ENCODE data around the gene CEP170B. TPM values are rescaled to one million over a fixed set of nuclear protein-coding genes. Genes with fewer than 3 reads are reported as not detected.

CEP170B gene
- total and polyA plus RNA-seq, 2 donors, result 0.90 to 8.3 TPM

DNA sequence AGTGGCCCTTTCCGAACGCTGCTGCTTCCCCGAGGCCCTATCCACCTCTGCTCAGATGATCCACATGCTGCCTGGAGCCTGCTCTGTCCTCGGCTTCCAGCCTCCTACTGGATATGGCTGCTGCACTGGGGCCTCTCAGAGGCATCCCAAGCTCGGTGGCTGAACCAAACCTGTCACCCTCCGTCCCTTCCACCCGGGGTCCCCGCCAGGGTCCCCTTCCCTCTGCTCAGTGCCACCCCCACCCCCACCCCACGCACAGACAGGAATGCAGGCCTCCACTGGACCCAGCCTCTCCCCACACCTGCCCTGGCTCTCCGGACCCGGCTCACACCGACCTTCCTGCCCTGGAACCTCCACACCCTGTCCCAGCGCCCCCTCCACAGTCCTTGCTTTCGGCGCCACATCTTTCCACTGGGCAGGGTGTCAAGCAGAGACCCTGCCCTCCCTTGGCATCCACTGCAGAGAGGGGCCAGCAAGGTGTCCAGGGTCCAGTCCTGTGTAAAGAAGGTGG, 6.1 kb downstream of the CEP170B start:
- Histone ChIP-seq H3K27ac (ENCODE audit: low read depth in 1 of 2, low read length in 1 of 2) (no peak overlapping the region), H3K9me3 (ENCODE audit: control insufficient read depth in 2 of 2, insufficient read depth in 1 of 2, low read length in 1 of 2) (no peaks in the 10 kb centered on the region), H3K27me3 (ENCODE audit: control insufficient read depth in 2 of 2, insufficient read depth in 1 of 2, low read length in 1 of 2) (peaks cover 14 to 52% of the 10 kb centered on the region in 2 donors), H3K4me3 (ENCODE audit: low read length in 2 of 2) (no peak overlapping the region), H3K4me1 (ENCODE audit: control insufficient read depth in 2 of 2, insufficient read depth in 2 of 2, low read length in 2 of 2) (peaks cover 0 to 5% of the 10 kb centered on the region in 2 donors), H3K36me3 (ENCODE audit: control insufficient read depth in 2 of 2, insufficient read depth in 2 of 2, low read length in 1 of 2) (no peaks in the 10 kb centered on the region)
- 91% methylated on average over 15 of the region's 15 CpGs for WGBS
- DNase-seq (ENCODE audit: low read depth in 6 of 9, low spot score in 9 of 9), result no peak

DNA sequence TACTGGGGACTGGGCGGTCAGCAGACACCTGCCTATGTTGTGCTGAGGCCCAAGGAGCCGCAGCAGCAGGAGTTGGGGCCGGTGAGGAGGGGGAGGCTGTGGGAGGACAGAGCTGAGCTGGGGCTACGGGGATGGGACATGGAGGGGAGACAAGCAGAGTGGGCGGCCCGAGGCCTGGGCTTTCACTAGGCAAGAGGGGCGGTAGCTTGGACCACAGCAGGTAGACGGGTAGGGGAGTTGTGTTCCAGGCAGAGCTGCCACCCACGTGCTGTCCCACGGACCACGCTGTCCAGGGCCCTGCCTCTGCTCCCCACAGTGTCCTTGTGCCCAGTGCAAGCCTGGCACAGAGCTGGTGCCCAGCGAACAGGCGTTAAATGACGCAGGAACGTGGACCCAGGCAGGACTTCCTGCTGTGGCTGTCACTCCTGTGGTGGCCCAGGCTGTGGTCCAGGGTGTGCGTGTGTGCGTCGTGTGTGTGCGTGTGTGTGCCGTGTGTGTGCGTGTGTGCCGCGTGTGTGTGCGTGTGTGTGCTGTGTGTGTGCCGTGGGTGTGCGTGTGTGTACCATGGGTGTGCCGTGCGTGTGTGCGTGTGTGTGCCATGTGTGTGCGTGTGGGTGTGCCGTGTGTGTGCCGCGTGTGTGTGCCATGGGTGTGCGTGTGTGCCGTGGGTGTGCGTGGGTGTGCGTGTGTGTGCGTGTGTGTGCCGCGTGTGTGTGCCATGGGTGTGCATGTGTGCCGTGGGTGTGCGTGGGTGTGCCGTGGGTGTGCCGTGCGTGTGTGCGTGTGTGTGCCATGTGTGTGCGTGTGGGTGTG, 6.8 kb downstream of the CEP170B start:
- H3K36me3 ChIP-seq (ENCODE audit: control insufficient read depth in 2 of 2, insufficient read depth in 2 of 2, low read length in 1 of 2), result no peaks in the 10 kb centered on the region
- no peak overlapping the region for H3K4me3 ChIP-seq (ENCODE audit: low read length in 2 of 2)
- no peak for DNase-seq (ENCODE audit: low read depth in 6 of 9, low spot score in 9 of 9)
- no peaks in the 10 kb centered on the region for H3K9me3 ChIP-seq (ENCODE audit: control insufficient read depth in 2 of 2, insufficient read depth in 1 of 2, low read length in 1 of 2)
- peaks cover 0 to 5% of the 10 kb centered on the region in 2 donors for H3K4me1 ChIP-seq (ENCODE audit: control insufficient read depth in 2 of 2, insufficient read depth in 2 of 2, low read length in 2 of 2)
- H3K27ac ChIP-seq (ENCODE audit: low read depth in 1 of 2, low read length in 1 of 2), result no peak overlapping the region
- 92% methylated on average over 47 of the region's 47 CpGs for WGBS
- peaks cover 8 to 46% of the 10 kb centered on the region in 2 donors for H3K27me3 ChIP-seq (ENCODE audit: control insufficient read depth in 2 of 2, insufficient read depth in 1 of 2, low read length in 1 of 2)

DNA sequence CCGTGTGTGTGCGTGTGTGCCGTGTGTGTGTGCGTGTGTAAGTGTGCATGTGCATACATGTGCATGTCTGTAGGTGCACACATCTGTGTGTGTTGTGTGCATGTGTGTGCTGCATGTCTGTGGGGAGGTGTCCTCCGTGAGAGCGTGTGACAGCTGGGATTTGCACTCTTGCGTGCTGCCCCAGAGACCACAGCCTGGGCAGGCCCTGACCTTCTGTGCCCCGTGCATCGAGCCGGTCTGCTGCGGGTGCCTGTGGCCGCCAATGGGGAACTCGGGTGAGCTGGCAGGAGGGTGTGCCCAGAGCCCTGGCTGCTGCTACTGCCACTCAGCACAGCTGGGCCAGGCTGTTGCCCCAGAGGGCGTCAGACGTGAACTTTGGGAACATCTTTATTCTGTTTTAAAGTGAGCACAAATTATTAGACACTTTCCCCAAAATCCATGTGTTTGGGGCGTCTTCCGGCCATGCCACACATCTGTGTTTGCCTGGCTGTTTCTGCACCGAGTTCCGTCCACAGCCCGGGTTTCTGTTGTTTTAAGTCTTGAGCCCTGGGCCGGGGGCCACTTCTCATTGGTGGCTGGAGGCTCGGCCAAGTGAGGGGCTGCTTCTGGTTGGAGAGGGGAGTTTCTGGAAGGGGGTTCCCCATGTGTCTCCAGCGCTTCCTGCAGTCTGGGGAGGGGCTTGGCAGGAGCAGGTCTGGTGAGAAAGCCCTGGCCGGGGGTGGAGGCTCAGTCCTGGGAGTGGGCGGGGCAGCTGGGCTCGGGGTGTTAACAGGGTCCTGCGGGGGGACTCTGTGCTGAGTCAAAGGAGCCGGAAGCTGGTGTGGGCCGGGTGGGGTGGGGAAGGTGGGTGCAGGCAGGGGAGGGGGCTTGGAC, 7.6 kb downstream of the CEP170B start:
- Histone ChIP-seq H3K9me3 (ENCODE audit: control insufficient read depth in 2 of 2, insufficient read depth in 1 of 2, low read length in 1 of 2) (no peaks in the 10 kb centered on the region), H3K27ac (ENCODE audit: low read depth in 1 of 2, low read length in 1 of 2) (no peak overlapping the region), H3K27me3 (ENCODE audit: control insufficient read depth in 2 of 2, insufficient read depth in 1 of 2, low read length in 1 of 2) (peaks cover 0 to 37% of the 10 kb centered on the region in 2 donors), H3K36me3 (ENCODE audit: control insufficient read depth in 2 of 2, insufficient read depth in 2 of 2, low read length in 1 of 2) (no peaks in the 10 kb centered on the region), H3K4me3 (ENCODE audit: low read length in 2 of 2) (no peak overlapping the region), H3K4me1 (ENCODE audit: control insufficient read depth in 2 of 2, insufficient read depth in 2 of 2, low read length in 2 of 2) (peaks cover 0 to 5% of the 10 kb centered on the region in 2 donors)
- DNase-seq (ENCODE audit: low read depth in 6 of 9, low spot score in 9 of 9), result no peak
- WGBS, result 35% methylated on average over 29 of the region's 29 CpGs

DNA sequence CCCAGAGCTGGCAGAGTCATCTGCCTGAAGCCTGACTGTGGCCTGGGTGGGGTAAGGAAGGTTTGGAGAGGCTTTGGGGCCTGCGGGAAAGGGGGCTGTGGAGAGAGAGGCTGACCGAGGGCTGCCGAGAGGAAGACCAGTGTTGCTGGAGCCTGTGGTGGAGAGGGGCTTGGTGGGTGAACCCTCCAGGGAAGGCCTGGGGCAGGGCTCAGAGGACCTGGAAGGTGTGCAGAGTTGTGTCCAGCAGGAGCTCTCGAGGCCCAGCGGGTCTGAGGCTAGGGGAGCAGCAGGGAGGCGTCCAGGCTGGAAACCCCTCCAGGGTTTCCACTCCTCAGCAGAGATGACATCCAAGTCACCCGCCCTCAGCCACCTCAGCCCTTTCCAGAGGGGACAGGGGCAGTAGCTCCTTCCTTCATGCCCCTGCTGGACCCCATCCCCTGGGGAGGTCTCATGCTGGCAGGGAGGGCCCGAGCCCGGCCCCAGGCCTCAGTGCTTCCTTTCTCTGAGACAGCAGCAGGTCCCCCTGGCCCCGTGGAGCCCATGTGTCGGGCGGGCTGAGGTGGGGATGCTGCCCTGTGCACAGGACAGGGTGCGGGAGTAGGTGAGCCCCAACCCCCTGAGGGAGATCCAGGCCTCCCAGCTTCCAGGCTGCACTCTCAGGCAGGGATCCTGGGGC, 8.4 kb downstream of the CEP170B start:
- 94% methylated on average over 13 of the region's 13 CpGs for WGBS
- DNase-seq (ENCODE audit: low read depth in 6 of 9, low spot score in 9 of 9), result no peak
- peaks cover 0 to 5% of the 10 kb centered on the region in 2 donors for H3K4me1 ChIP-seq (ENCODE audit: control insufficient read depth in 2 of 2, insufficient read depth in 2 of 2, low read length in 2 of 2)
- H3K36me3 ChIP-seq (ENCODE audit: control insufficient read depth in 2 of 2, insufficient read depth in 2 of 2, low read length in 1 of 2), result no peaks in the 10 kb centered on the region
- no peaks in the 10 kb centered on the region for H3K9me3 ChIP-seq (ENCODE audit: control insufficient read depth in 2 of 2, insufficient read depth in 1 of 2, low read length in 1 of 2)
- H3K4me3 ChIP-seq (ENCODE audit: low read length in 2 of 2), result no peak overlapping the region
- H3K27me3 ChIP-seq (ENCODE audit: control insufficient read depth in 2 of 2, insufficient read depth in 1 of 2, low read length in 1 of 2), result peaks cover 0 to 29% of the 10 kb centered on the region in 2 donors
- no peak overlapping the region for H3K27ac ChIP-seq (ENCODE audit: low read depth in 1 of 2, low read length in 1 of 2)

DNA sequence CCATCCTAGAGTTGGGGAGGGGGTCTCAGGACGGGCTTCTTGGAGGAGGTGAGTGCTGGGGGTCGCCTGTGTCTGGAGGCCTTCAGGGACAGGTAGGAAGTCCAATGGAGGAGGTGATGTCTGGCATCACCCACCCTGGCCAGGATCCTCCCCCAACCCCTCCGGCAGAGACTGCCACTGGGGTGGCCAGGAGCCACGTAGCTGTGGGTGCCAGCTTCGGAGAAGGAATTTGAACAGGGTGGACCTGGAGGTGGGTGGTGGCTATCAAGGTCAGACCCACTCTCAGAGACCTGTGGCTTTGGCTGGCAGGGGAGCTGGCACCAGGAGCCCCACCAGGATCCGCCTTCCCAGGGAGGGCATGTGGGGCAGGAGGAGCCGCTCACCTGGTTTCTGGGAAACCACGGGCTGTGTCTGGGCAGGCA, 9.1 kb downstream of the CEP170B start:
- 86% methylated on average over 8 of the region's 8 CpGs for WGBS
- Histone ChIP-seq H3K4me3 (ENCODE audit: low read length in 2 of 2) (no peak overlapping the region), H3K36me3 (ENCODE audit: control insufficient read depth in 2 of 2, insufficient read depth in 2 of 2, low read length in 1 of 2) (no peaks in the 10 kb centered on the region), H3K27me3 (ENCODE audit: control insufficient read depth in 2 of 2, insufficient read depth in 1 of 2, low read length in 1 of 2) (peaks cover 0 to 24% of the 10 kb centered on the region in 2 donors), H3K9me3 (ENCODE audit: control insufficient read depth in 2 of 2, insufficient read depth in 1 of 2, low read length in 1 of 2) (no peaks in the 10 kb centered on the region), H3K27ac (ENCODE audit: low read depth in 1 of 2, low read length in 1 of 2) (no peak overlapping the region), H3K4me1 (ENCODE audit: control insufficient read depth in 2 of 2, insufficient read depth in 2 of 2, low read length in 2 of 2) (peaks cover 0 to 5% of the 10 kb centered on the region in 2 donors)
- DNase-seq (ENCODE audit: low read depth in 6 of 9, low spot score in 9 of 9), result no peak

DNA sequence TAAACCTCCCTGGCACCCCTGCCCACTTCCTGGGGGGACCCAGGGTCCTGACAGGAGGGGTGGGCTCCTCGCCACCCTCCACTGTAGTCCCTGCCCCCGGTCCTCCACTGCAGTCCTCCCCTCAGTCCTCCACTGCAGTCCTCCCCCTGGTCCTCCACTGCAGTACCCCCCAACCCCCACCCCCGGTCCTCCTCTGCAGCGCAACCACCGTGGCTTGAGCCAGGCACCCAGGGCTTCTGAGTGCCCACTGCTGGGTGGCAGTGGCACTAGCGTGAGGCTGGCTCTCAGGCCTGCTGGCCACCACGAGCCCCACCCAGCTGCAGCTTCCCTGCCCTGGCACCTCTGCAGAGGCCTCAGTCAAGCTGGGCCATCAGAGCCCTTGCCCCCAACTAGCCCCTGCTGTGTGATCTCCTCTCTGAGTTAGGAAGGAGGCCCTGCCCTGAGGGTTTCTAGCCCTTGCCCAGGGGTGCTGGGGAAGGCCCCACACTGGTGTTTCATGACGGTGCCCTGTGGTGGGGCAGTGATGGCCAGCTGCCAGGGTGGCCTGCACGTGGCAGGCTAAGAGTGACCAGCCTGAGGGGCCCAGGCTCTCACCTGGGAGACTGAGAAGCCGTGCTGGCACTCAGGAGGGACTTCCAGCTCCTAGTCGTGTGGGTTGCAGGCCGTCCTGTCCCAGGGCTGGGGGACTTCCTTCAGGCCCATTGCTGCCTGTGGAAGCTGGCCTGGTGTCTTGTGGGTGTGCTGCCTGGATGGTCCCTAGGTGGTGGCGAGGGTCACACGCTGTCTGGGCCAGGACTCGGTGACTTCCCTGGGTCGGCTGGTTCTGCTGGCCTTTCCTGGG, 9.7 kb downstream of the CEP170B start:
- Histone ChIP-seq H3K27me3 (ENCODE audit: control insufficient read depth in 2 of 2, insufficient read depth in 1 of 2, low read length in 1 of 2) (peaks cover 0 to 18% of the 10 kb centered on the region in 2 donors), H3K4me1 (ENCODE audit: control insufficient read depth in 2 of 2, insufficient read depth in 2 of 2, low read length in 2 of 2) (peaks cover 0 to 5% of the 10 kb centered on the region in 2 donors), H3K36me3 (ENCODE audit: control insufficient read depth in 2 of 2, insufficient read depth in 2 of 2, low read length in 1 of 2) (no peaks in the 10 kb centered on the region), H3K9me3 (ENCODE audit: control insufficient read depth in 2 of 2, insufficient read depth in 1 of 2, low read length in 1 of 2) (no peaks in the 10 kb centered on the region), H3K4me3 (ENCODE audit: low read length in 2 of 2) (no peak overlapping the region), H3K27ac (ENCODE audit: low read depth in 1 of 2, low read length in 1 of 2) (no peak overlapping the region)
- DNase-seq (ENCODE audit: low read depth in 6 of 9, low spot score in 9 of 9), result no peak
- 93% methylated on average over 16 of the region's 16 CpGs for WGBS

DNA sequence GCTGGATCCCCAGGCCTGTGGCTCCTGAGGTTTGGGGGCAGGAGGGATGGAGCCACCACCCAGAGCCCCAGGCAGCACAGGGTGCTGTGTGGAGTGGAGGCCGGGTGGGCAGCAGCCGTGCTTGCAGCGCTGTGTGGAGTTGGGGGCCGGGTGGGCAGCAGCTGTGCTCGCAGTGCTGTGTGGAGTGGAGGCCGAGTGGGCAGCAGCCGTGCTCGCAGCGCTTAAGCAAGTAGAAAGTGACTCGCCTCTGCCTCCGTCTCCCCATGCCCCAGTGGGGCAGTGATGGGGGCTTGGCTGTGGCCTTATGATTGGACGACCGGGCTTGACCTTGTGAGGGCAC, 10.3 kb downstream of the CEP170B start:
- H3K36me3 ChIP-seq (ENCODE audit: control insufficient read depth in 2 of 2, insufficient read depth in 2 of 2, low read length in 1 of 2), result no peaks in the 10 kb centered on the region
- H3K4me3 ChIP-seq (ENCODE audit: low read length in 2 of 2), result no peak overlapping the region
- WGBS, result 97% methylated on average over 13 of the region's 13 CpGs
- no peaks in the 10 kb centered on the region for H3K9me3 ChIP-seq (ENCODE audit: control insufficient read depth in 2 of 2, insufficient read depth in 1 of 2, low read length in 1 of 2)
- H3K27me3 ChIP-seq (ENCODE audit: control insufficient read depth in 2 of 2, insufficient read depth in 1 of 2, low read length in 1 of 2), result peaks cover 0 to 16% of the 10 kb centered on the region in 2 donors
- DNase-seq (ENCODE audit: low read depth in 6 of 9, low spot score in 9 of 9), result no peak
- peaks cover 0 to 5% of the 10 kb centered on the region in 2 donors for H3K4me1 ChIP-seq (ENCODE audit: control insufficient read depth in 2 of 2, insufficient read depth in 2 of 2, low read length in 2 of 2)
- no peak overlapping the region for H3K27ac ChIP-seq (ENCODE audit: low read depth in 1 of 2, low read length in 1 of 2)

DNA sequence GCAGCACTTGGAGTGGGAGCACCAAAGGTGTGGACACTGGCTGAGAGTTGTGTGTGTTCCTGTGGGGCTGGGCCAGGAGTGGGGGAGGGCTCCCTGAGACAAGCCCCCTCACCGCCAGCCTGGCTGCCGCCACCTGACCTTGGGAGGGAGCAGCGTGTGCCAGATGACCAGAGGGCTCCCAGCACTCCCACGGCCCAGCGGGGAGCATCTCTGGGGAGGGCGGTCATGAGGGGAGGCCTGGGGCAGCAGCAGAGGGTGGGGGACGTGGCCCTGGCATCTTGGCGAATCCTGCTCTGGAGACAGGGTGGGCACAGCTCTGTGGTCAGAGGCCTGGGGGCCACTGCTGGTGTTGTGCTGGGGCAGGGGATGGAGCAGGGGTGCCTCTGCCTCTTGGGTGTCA, 10.7 kb downstream of the CEP170B start:
- no peaks in the 10 kb centered on the region for H3K9me3 ChIP-seq (ENCODE audit: control insufficient read depth in 2 of 2, insufficient read depth in 1 of 2, low read length in 1 of 2)
- H3K27ac ChIP-seq (ENCODE audit: low read depth in 1 of 2, low read length in 1 of 2), result no peak overlapping the region
- H3K4me1 ChIP-seq (ENCODE audit: control insufficient read depth in 2 of 2, insufficient read depth in 2 of 2, low read length in 2 of 2), result peaks cover 0 to 5% of the 10 kb centered on the region in 2 donors
- DNase-seq (ENCODE audit: low read depth in 6 of 9, low spot score in 9 of 9), result no peak
- peaks cover 0 to 15% of the 10 kb centered on the region in 2 donors for H3K27me3 ChIP-seq (ENCODE audit: control insufficient read depth in 2 of 2, insufficient read depth in 1 of 2, low read length in 1 of 2)
- WGBS, result 97% methylated on average over 8 of the region's 8 CpGs
- H3K4me3 ChIP-seq (ENCODE audit: low read length in 2 of 2), result no peak overlapping the region
- no peaks in the 10 kb centered on the region for H3K36me3 ChIP-seq (ENCODE audit: control insufficient read depth in 2 of 2, insufficient read depth in 2 of 2, low read length in 1 of 2)

Measured in thymus (tissue), 11 donors.